Hepatocyte (in vitro differentiated cells): ENCODE results near the gene MDC1. TPM values are rescaled to one million over a fixed set of nuclear protein-coding genes. Genes with fewer than 3 reads are reported as not detected.
"Not testable (repeated sequence)": the region's sequence is repeated elsewhere in the genome, so short reads cannot be mapped to it uniquely, and the experiment has no call there.

Experiments
- DNase-seq: peaks from one replicate; pipeline ENCODE4 v3.0.0-alpha.2; 2016; ENCODE audit warnings: low spot score
- H2AFZ ChIP-seq: fragments of 200-600 bp; sonication (generic); 2 replicates; pipeline ENCODE4 v1.6.0; 2016; ENCODE audit warnings: antibody characterized with exemption, mild to moderate bottlenecking
- H3K27ac ChIP-seq: fragments of 200-600 bp; sonication (generic); 2 replicates; pipeline ENCODE4 v1.5.1; 2016; ENCODE audit warnings: mild to moderate bottlenecking
- H3K27me3 ChIP-seq: fragments of 200-600 bp; sonication (generic); 2 replicates; pipeline ENCODE4 v1.6.1; 2016
- H3K36me3 ChIP-seq: fragments of 200-600 bp; sonication (generic); replicated peaks from 2 replicates; pipeline ENCODE4 v1.5.1; 2016; ENCODE audit warnings: low read depth; ENCODE audit not compliant: insufficient read depth
- H3K4me1 ChIP-seq: fragments of 200-600 bp; sonication (generic); 2 replicates; pipeline ENCODE4 v1.5.1; 2016; ENCODE audit warnings: mild to moderate bottlenecking, moderate library complexity; ENCODE audit not compliant: insufficient read depth
- H3K4me2 ChIP-seq: fragments of 200-600 bp; sonication (generic); 2 replicates; pipeline ENCODE4 v1.6.0; 2016
- H3K4me3 ChIP-seq: fragments of 200-600 bp; sonication (generic); 2 replicates; pipeline ENCODE4 v1.5.1; 2016; ENCODE audit warnings: mild to moderate bottlenecking
- H3K79me2 ChIP-seq: fragments of 200-600 bp; sonication (generic); 2 replicates; pipeline ENCODE4 v1.6.0; 2017; ENCODE audit warnings: mild to moderate bottlenecking
- H3K9me2 ChIP-seq: fragments of 200-600 bp; sonication (generic); replicated peaks from 2 replicates; pipeline ENCODE4 v1.6.0; 2017; ENCODE audit warnings: mild to moderate bottlenecking; ENCODE audit not compliant: insufficient read depth
- H3K9me3 ChIP-seq: fragments of 200-600 bp; sonication (generic); 2 replicates; pipeline ENCODE4 v1.5.1; 2016; ENCODE audit warnings: low read depth, mild to moderate bottlenecking
- H4K20me1 ChIP-seq: fragments of 200-600 bp; sonication (generic); 2 replicates; pipeline ENCODE4 v1.6.0; 2016; ENCODE audit warnings: mild to moderate bottlenecking; ENCODE audit not compliant: insufficient read depth, poor library complexity, severe bottlenecking
- CTCF ChIP-seq: fragments of 200-600 bp; sonication (generic); IDR thresholded peaks from 2 replicates; pipeline ENCODE4 v1.5.1; 2016; ENCODE audit warnings: antibody characterized with exemption, mild to moderate bottlenecking; ENCODE audit not compliant: poor library complexity
- EZH2 ChIP-seq: fragments of 200-600 bp; sonication (generic); IDR thresholded peaks from 2 replicates; pipeline ENCODE4 v1.6.1; 2016; ENCODE audit warnings: antibody characterized with exemption, mild to moderate bottlenecking, borderline replicate concordance
- EZH2phosphoT487 ChIP-seq: fragments of 200-600 bp; sonication (generic); IDR thresholded peaks from one replicate; pipeline ENCODE4 v1.6.1; 2018; ENCODE audit warnings: antibody characterized with exemption, mild to moderate bottlenecking, low read depth, moderate library complexity; ENCODE audit not compliant: unreplicated experiment, severe bottlenecking
- WGBS: methylation state at CpG from one replicate; pipeline ENCODE4 v1.1.6; 2016; ENCODE audit warnings: low lambda C conversion rate; ENCODE audit errors: missing lambda C conversion rate; 5-methylcytosine and 5-hydroxymethylcytosine counted together
- polyA plus RNA-seq: library from polyadenylated mRNA; unstranded; fragments of >200 nt; fragmentation: Nextera tagmentation; extraction: Ambion mirVana; gene quantifications from 2 replicates; pipeline ENCODE4 v1.2.1, GENCODE V29; 2016
- total RNA-seq: library from RNA; depleted of rRNA; stranded (reverse); fragments of >200 nt; gene quantifications from 2 replicates; pipeline ENCODE4 v1.2.3, GENCODE V29; 2014

The MDC1 gene
- total and polyA plus RNA-seq, 2 experiments from 2014 or later = 8.7 to 9.9 TPM

GRCh38 chr6:30760549-30760948 is 43.5 kb upstream of the MDC1 start:
- Histone ChIP-seq H3K27ac (peak overlapping the region; percentile 68), H3K27me3 (no peaks in the 10 kb centered on the region), H3K9me3 (no peaks in the 10 kb centered on the region), H3K36me3 (no peaks in the 10 kb centered on the region), H4K20me1 (no peaks in the 10 kb centered on the region), H3K4me1 (peaks cover 20% of the 10 kb centered on the region), H2AFZ (no peak overlapping the region), H3K4me3 (no peak overlapping the region), H3K4me2 (no peak overlapping the region), H3K9me2 (no peaks in the 10 kb centered on the region), H3K79me2 (no peaks in the 10 kb centered on the region)
- DNase-seq = no peak
- 93% methylated on average over 8 of the region's 8 CpGs for WGBS
- TF ChIP-seq CTCF (no peak), EZH2 (no peak), EZH2phosphoT487 (no peak)

GRCh38 chr6:30759575-30760239 is 42.6 kb upstream of the MDC1 start:
- Histone ChIP-seq H3K79me2 (no peaks in the 10 kb centered on the region), H3K36me3 (no peaks in the 10 kb centered on the region), H3K9me3 (no peaks in the 10 kb centered on the region), H3K4me2 (no peak overlapping the region), H3K4me1 (peaks cover 16% of the 10 kb centered on the region), H3K27me3 (no peaks in the 10 kb centered on the region), H3K9me2 (no peaks in the 10 kb centered on the region), H3K27ac (peak overlapping the region; percentile 68), H3K4me3 (no peak overlapping the region), H2AFZ (no peak overlapping the region), H4K20me1 (no peaks in the 10 kb centered on the region)
- WGBS = 80% methylated on average over 10 of the region's 10 CpGs
- no peak for TF ChIP-seq EZH2phosphoT487
- no peak for TF ChIP-seq EZH2
- TF ChIP-seq CTCF = no peak
- peak; percentile 70 for DNase-seq

- no peaks in the 10 kb centered on the region for H3K36me3 ChIP-seq
- no peaks in the 10 kb centered on the region for H4K20me1 ChIP-seq
- no peaks in the 10 kb centered on the region for H3K9me2 ChIP-seq
- H3K79me2 ChIP-seq = no peaks in the 10 kb centered on the region
- no peaks in the 10 kb centered on the region for H3K9me3 ChIP-seq
- no peak overlapping the region for H3K4me2 ChIP-seq
- H2AFZ ChIP-seq = no peak overlapping the region
- H3K4me1 ChIP-seq = peaks cover 7% of the 10 kb centered on the region
- no peaks in the 10 kb centered on the region for H3K27me3 ChIP-seq
- WGBS = 95% methylated on average over 1 of the region's 1 CpG
- H3K4me3 ChIP-seq = no peak overlapping the region
- H3K27ac ChIP-seq = no peak overlapping the region
- no peak for DNase-seq
- TF ChIP-seq EZH2phosphoT487 (no peak), EZH2 (no peak), CTCF (no peak)
Observed at GRCh38 chr6:30757261-30757904, 40.3 kb upstream of the MDC1 start.

GRCh38 chr6:30756405-30757003 is 39.4 kb upstream of the MDC1 start:
- not testable (repeated sequence) for DNase-seq, H3K4me2 ChIP-seq, H4K20me1 ChIP-seq, H3K36me3 ChIP-seq, H3K27ac ChIP-seq, H2AFZ ChIP-seq, H3K9me2 ChIP-seq, H3K9me3 ChIP-seq, H3K79me2 ChIP-seq, H3K27me3 ChIP-seq, H3K4me3 ChIP-seq
- WGBS = 97% methylated on average over 7 of the region's 7 CpGs
- peaks cover 15% of the 10 kb centered on the region for H3K4me1 ChIP-seq
